CD4-positive, CD25-positive, alpha-beta regulatory T cell (primary cell): ENCODE data around the gene TSPAN3. TPM values are rescaled to one million over a fixed set of nuclear protein-coding genes. Genes with fewer than 3 reads are reported as not detected.

Experiments
- ATAC-seq, 2 donors: fragments of 150-1000 bp; cut with Tn5 transposase; one replicate each; pipeline ENCODE4 v1.10.0; 2021; ENCODE audit warnings: low read depth in 2 of 2, moderate number of reproducible peaks in 2 of 2, moderate library complexity in 1 of 2
- DNase-seq, 3 donors: peaks; one replicate each; pipeline versions ENCODE4 v3.0.0 to v3.0.0-alpha.2; 2012 to 2022; ENCODE audit warnings: mixed read lengths in 1 of 3
- H3K27ac ChIP-seq: one replicate; pipeline ENCODE4 v1.7.0; 2013; ENCODE audit warnings: mild to moderate bottlenecking, low read length; ENCODE audit not compliant: insufficient read depth, poor library complexity, severe bottlenecking
- H3K27me3 ChIP-seq: one replicate; pipeline ENCODE4 v1.7.0; 2013; ENCODE audit warnings: low read length; ENCODE audit not compliant: control insufficient read depth, insufficient read depth
- H3K36me3 ChIP-seq: one replicate; pipeline ENCODE4 v1.7.0; 2013; ENCODE audit warnings: mild to moderate bottlenecking, low read length, moderate library complexity; ENCODE audit not compliant: control insufficient read depth, insufficient read depth
- H3K4me1 ChIP-seq: 2 replicates; pipeline ENCODE4 v1.7.0; 2013; ENCODE audit warnings: mild to moderate bottlenecking, low read length; ENCODE audit not compliant: insufficient read depth, control insufficient read depth, poor library complexity, severe bottlenecking
- H3K4me3 ChIP-seq: one replicate; pipeline ENCODE4 v1.7.0; 2013; ENCODE audit warnings: low read depth, mild to moderate bottlenecking, low read length, moderate library complexity
- H3K9me3 ChIP-seq, 2 experiments: 1 replicate in 1 of 2; 2 replicates in 1 of 2; pipeline ENCODE4 v1.7.0; 2013; ENCODE audit warnings: low read length in 2 of 2, mild to moderate bottlenecking in 1 of 2, moderate library complexity in 1 of 2; ENCODE audit not compliant: control insufficient read depth in 2 of 2
- H3K27ac Mint-ChIP-seq, 3 donors: one replicate each; pipeline ENCODE4 v1.8.0; 2020 to 2022; ENCODE audit warnings: mild to moderate bottlenecking in 3 of 3, mixed read lengths in 3 of 3, moderate library complexity in 2 of 3
- H3K27me3 Mint-ChIP-seq: one replicate; pipeline ENCODE4 v1.8.0; 2022; ENCODE audit warnings: mild to moderate bottlenecking, mixed read lengths
- H3K36me3 Mint-ChIP-seq: one replicate; pipeline ENCODE4 v1.8.0; 2020; ENCODE audit warnings: mixed read lengths
- H3K4me1 Mint-ChIP-seq, 4 donors: one replicate each; pipeline ENCODE4 v1.8.0; 2020 to 2022; ENCODE audit warnings: mixed read lengths in 4 of 4, mild to moderate bottlenecking in 1 of 4
- H3K4me3 Mint-ChIP-seq, 4 donors: one replicate each; pipeline ENCODE4 v1.8.0; 2020 to 2022; ENCODE audit warnings: mild to moderate bottlenecking in 4 of 4, mixed read lengths in 4 of 4, moderate library complexity in 3 of 4
- H3K9me3 Mint-ChIP-seq, 7 donors: one replicate each; pipeline ENCODE4 v1.8.0; 2020 to 2022; ENCODE audit warnings: mixed read lengths in 7 of 7, mild to moderate bottlenecking in 3 of 7, moderate library complexity in 2 of 7
- polyA plus RNA-seq, 4 donors: library from polyadenylated mRNA; unstranded; fragments of 300-500 nt; fragmentation: Illumina TruSeq; gene quantifications; one replicate each; pipeline ENCODE4 v1.2.3, GENCODE V29; 2021
- total RNA-seq: library from RNA; stranded (reverse); gene quantifications from one replicate; pipeline ENCODE4 v1.2.3, GENCODE V29; 2022

The TSPAN3 gene
- total and polyA plus RNA-seq, 5 donors from 2014 or later: 5.4 to 31.0 (median 24.2) TPM

- H3K4me3 Mint-ChIP-seq: peak overlapping the region in 1 of 4 donors; percentile 65
- H3K36me3 Mint-ChIP-seq: peaks cover 14% of the 10 kb centered on the region
- peaks cover 11 to 83% (median 57%) of the 10 kb centered on the region in 4 donors for H3K4me1 Mint-ChIP-seq
- peak overlapping the region; percentile 80 to 96 (median 93) for H3K27ac Mint-ChIP-seq
- DNase-seq (no peak), ATAC-seq (no peak)
- no peaks in the 10 kb centered on the region for H3K27me3 Mint-ChIP-seq
- Histone ChIP-seq H3K4me3 (no peak overlapping the region), H3K27me3 (no peaks in the 10 kb centered on the region), H3K9me3 (no peaks in the 10 kb centered on the region), H3K27ac (peak overlapping the region; percentile 47), H3K4me1 (peaks cover 75% of the 10 kb centered on the region), H3K36me3 (peaks cover 13% of the 10 kb centered on the region)
- H3K9me3 Mint-ChIP-seq: no peaks in the 10 kb centered on the region
Measured at GRCh38 chr15:77010857-77011256, 60.1 kb downstream of the TSPAN3 start.

- no peak for DNase-seq
- no peaks in the 10 kb centered on the region for H3K9me3 Mint-ChIP-seq
- H3K4me3 Mint-ChIP-seq: peak overlapping the region in 2 of 4 donors; percentile 60 to 65
- H3K27ac ChIP-seq: peak overlapping the region; percentile 47
- peaks cover 17 to 84% (median 60%) of the 10 kb centered on the region in 4 donors for H3K4me1 Mint-ChIP-seq
- H3K27ac Mint-ChIP-seq: peak overlapping the region; percentile 80 to 96 (median 93)
- H3K9me3 ChIP-seq: no peaks in the 10 kb centered on the region
- no peaks in the 10 kb centered on the region for H3K27me3 Mint-ChIP-seq
- no peak for ATAC-seq
- peaks cover 17% of the 10 kb centered on the region for H3K36me3 Mint-ChIP-seq
- H3K4me1 ChIP-seq: peaks cover 69% of the 10 kb centered on the region
- H3K4me3 ChIP-seq: no peak overlapping the region
- peaks cover 13% of the 10 kb centered on the region for H3K36me3 ChIP-seq
- H3K27me3 ChIP-seq: no peaks in the 10 kb centered on the region
Measured at GRCh38 chr15:77010312-77010686, 60.6 kb downstream of the TSPAN3 start.

- no peak for DNase-seq
- peak overlapping the region; percentile 47 for H3K27ac ChIP-seq
- H3K36me3 ChIP-seq: peaks cover 13% of the 10 kb centered on the region
- no peak for ATAC-seq
- H3K9me3 ChIP-seq: no peaks in the 10 kb centered on the region
- no peaks in the 10 kb centered on the region for H3K27me3 Mint-ChIP-seq
- H3K4me3 Mint-ChIP-seq: peak overlapping the region in 2 of 4 donors; percentile 60 to 65
- peaks cover 67% of the 10 kb centered on the region for H3K4me1 ChIP-seq
- peaks cover 17% of the 10 kb centered on the region for H3K36me3 Mint-ChIP-seq
- H3K4me3 ChIP-seq: no peak overlapping the region
- peaks cover 17 to 84% (median 59%) of the 10 kb centered on the region in 4 donors for H3K4me1 Mint-ChIP-seq
- H3K9me3 Mint-ChIP-seq: no peaks in the 10 kb centered on the region
- no peaks in the 10 kb centered on the region for H3K27me3 ChIP-seq
- peak overlapping the region; percentile 60 to 93 (median 80) for H3K27ac Mint-ChIP-seq
Measured at GRCh38 chr15:77009646-77010311, 61.1 kb downstream of the TSPAN3 start.

DNA sequence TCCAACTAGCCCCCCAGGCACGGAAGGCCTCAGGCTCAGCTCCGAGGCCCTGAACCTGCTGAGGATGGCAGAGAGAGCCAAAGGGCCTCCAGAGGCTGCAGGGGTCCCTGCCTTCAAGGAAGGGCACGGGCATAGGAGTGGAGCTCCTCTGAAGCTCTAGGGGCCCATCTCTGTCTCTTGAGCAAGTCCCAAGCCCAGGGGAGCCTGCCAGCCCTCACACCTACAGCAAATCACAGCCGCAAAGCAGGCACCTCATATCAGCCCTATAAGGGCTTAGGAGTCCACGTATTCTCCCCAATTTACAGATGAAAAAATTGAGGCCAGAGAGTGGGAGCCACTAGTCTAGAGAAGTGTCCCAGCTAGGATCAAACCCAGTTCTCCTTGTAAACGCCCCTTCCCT lies 61.7 kb downstream of the TSPAN3 start:
- Mint-ChIP-seq H3K9me3 (peaks cover 0 to 2% (median 0%) of the 10 kb centered on the region in 7 donors), H3K36me3 (peaks cover 19% of the 10 kb centered on the region), H3K4me3 (no peak overlapping the region), H3K4me1 (peaks cover 17 to 84% (median 60%) of the 10 kb centered on the region in 4 donors), H3K27ac (peak overlapping the region; percentile 60 to 93 (median 75)), H3K27me3 (no peaks in the 10 kb centered on the region)
- H3K27ac ChIP-seq: peak overlapping the region; percentile 33
- DNase-seq (no peak), ATAC-seq (no peak)
- peaks cover 62% of the 10 kb centered on the region for H3K4me1 ChIP-seq
- H3K27me3 ChIP-seq: no peaks in the 10 kb centered on the region
- peaks cover 13% of the 10 kb centered on the region for H3K36me3 ChIP-seq
- no peaks in the 10 kb centered on the region for H3K9me3 ChIP-seq
- no peak overlapping the region for H3K4me3 ChIP-seq

DNA sequence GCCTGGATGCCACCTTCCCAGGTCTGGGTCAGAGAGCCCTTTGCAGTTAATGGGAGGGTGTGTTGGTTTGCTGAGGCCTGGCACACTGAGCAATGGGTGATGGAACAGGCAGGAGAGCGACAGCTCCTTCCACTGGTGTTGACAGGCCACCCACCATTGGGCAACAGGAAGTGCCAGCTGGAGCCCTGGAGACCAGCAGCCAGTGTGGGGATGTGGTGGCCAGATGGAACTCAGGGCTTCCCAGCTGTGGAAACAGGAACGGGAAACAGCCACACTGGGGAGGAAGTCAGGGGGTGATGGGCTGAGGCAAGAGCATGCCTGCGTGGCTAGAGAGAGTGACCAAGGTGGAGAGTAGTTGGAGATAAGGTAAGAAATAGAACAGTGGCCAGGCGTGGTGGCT lies 66.7 kb downstream of the TSPAN3 start:
- H3K4me1 Mint-ChIP-seq: peaks cover 26 to 89% (median 61%) of the 10 kb centered on the region in 4 donors
- H3K36me3 Mint-ChIP-seq: peaks cover 11% of the 10 kb centered on the region
- Histone ChIP-seq H3K36me3 (peaks cover 24% of the 10 kb centered on the region), H3K27me3 (no peaks in the 10 kb centered on the region), H3K4me3 (no peak overlapping the region), H3K27ac (peak overlapping the region; percentile 74), H3K9me3 (no peaks in the 10 kb centered on the region), H3K4me1 (peaks cover 64% of the 10 kb centered on the region)
- H3K27ac Mint-ChIP-seq: peak overlapping the region; percentile 62 to 96 (median 91)
- H3K27me3 Mint-ChIP-seq: no peaks in the 10 kb centered on the region
- peak overlapping the region in 3 of 4 donors; percentile 14 to 82 (median 78) for H3K4me3 Mint-ChIP-seq
- DNase-seq (no peak), ATAC-seq (no peak)
- H3K9me3 Mint-ChIP-seq: peaks cover 0 to 3% (median 0%) of the 10 kb centered on the region in 7 donors

DNA sequence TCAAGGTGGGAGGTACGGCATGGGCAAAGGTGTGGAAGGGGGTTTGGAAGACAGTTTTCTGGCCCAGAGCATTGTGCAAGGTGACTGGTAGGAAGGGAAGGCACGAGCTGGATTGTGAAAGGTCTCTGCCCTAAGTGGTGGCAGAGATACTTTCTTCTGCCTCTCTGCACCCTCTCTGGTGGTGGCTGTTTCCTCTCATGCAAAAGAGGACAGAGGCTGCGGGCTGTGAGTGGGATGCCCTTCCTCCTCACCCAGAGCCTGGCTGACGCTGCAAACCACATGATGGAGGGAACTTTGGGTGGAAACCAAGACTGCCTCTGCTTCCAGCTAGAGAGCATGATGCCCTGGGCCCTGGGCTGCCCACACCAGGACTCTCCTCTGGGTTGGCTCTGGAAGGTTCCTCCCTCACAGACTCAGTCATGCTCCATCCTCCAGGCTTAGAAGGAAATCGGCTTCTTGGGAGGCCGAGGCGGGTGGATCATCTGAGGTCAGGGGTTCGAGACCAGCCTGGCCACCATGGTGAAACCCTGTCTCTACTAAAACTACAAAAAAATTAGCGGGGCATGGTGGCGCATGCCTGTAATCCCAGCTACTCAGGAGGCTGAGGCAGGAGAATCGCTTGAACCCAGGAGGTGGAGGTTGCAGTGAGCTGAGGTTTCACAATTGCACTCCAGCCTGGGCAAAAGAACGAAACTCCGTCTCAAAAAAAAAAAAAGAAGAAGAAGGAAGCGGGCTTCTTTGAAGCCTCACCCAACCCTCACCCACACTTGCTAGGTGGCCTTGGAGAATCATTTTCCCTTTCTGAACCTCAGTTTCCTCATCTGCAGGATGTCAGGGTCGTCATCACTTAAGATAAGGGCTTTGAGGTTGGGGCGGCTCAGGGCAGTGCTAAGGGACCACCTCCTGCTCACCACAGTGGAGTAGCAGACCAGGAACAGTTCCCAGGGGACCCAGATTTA lies 67.7 kb downstream of the TSPAN3 start:
- peaks cover 11% of the 10 kb centered on the region for H3K36me3 Mint-ChIP-seq
- H3K4me1 ChIP-seq: peaks cover 69% of the 10 kb centered on the region

GRCh38 chr15:77002436-77002835 lies 68.5 kb downstream of the TSPAN3 start:
- Mint-ChIP-seq H3K4me3 (peak overlapping the region; percentile 51 to 84 (median 80)), H3K27me3 (no peaks in the 10 kb centered on the region), H3K27ac (peak overlapping the region; percentile 62 to 96 (median 91)), H3K4me1 (peaks cover 32 to 96% (median 68%) of the 10 kb centered on the region in 4 donors), H3K36me3 (peaks cover 11% of the 10 kb centered on the region), H3K9me3 (peaks cover 0 to 3% (median 0%) of the 10 kb centered on the region in 7 donors)
- no peaks in the 10 kb centered on the region for H3K27me3 ChIP-seq
- H3K4me3 ChIP-seq: peak overlapping the region; percentile 53
- H3K27ac ChIP-seq: peak overlapping the region; percentile 74
- peaks cover 76% of the 10 kb centered on the region for H3K4me1 ChIP-seq
- DNase-seq: no peak
- ATAC-seq: no peak
- H3K36me3 ChIP-seq: peaks cover 17% of the 10 kb centered on the region
- no peaks in the 10 kb centered on the region for H3K9me3 ChIP-seq

More for the DNA sequence above, 67.7 kb downstream of the TSPAN3 start:
- DNase-seq (peak; percentile 27 to 83 (median 48)), ATAC-seq (peak; percentile 87)
- H3K27me3 Mint-ChIP-seq: no peaks in the 10 kb centered on the region
- H3K27ac Mint-ChIP-seq: peak overlapping the region; percentile 62 to 96 (median 91)
- Histone ChIP-seq H3K4me3 (peak overlapping the region; percentile 53), H3K36me3 (peaks cover 21% of the 10 kb centered on the region), H3K27me3 (no peaks in the 10 kb centered on the region), H3K27ac (peak overlapping the region; percentile 74), H3K9me3 (no peaks in the 10 kb centered on the region)
- peaks cover 0 to 3% (median 0%) of the 10 kb centered on the region in 7 donors for H3K9me3 Mint-ChIP-seq
- H3K4me3 Mint-ChIP-seq: peak overlapping the region; percentile 51 to 84 (median 80)
- peaks cover 32 to 91% (median 65%) of the 10 kb centered on the region in 4 donors for H3K4me1 Mint-ChIP-seq
